DOHH2 (cell line): ENCODE data around the gene INO80D.

Experiments used
- H3F3A ChIP-seq: fragments of 200-600 bp; sonication (generic), shearing (Covaris generic); 2 replicates; pipeline ENCODE4 v1.6.0; 2016; ENCODE audit warnings: antibody characterized with exemption, mild to moderate bottlenecking; ENCODE audit not compliant: control insufficient read depth, insufficient read depth
- H3K27ac ChIP-seq: fragments of 200-600 bp; sonication (generic); 2 replicates; pipeline ENCODE4 v1.5.1; 2014; ENCODE audit warnings: low read depth, mild to moderate bottlenecking, low read length, moderate library complexity
- H3K27me3 ChIP-seq: fragments of 200-600 bp; sonication (generic); 2 replicates; pipeline ENCODE4 v1.6.1; 2014; ENCODE audit warnings: mild to moderate bottlenecking, low read length, mixed read lengths; ENCODE audit not compliant: control insufficient read depth
- H3K36me3 ChIP-seq: fragments of 200-600 bp; sonication (generic); 2 replicates; pipeline ENCODE4 v1.6.1; 2014; ENCODE audit warnings: mild to moderate bottlenecking, low read length, moderate library complexity, mixed read lengths; ENCODE audit not compliant: control insufficient read depth
- H3K4me1 ChIP-seq: fragments of 200-600 bp; sonication (generic); 2 replicates; pipeline ENCODE4 v1.6.1; 2014; ENCODE audit warnings: mild to moderate bottlenecking, low read length, mixed read lengths; ENCODE audit not compliant: control insufficient read depth
- H3K4me2 ChIP-seq: fragments of 200-600 bp; sonication (generic); 2 replicates; pipeline ENCODE4 v1.6.0; 2014; ENCODE audit warnings: mild to moderate bottlenecking, low read length, moderate library complexity
- H3K4me3 ChIP-seq: fragments of 200-600 bp; sonication (generic); 2 replicates; pipeline ENCODE4 v1.5.1; 2014; ENCODE audit warnings: mild to moderate bottlenecking, low read length, mixed read lengths
- H3K79me2 ChIP-seq: fragments of 200-600 bp; sonication (generic); 2 replicates; pipeline ENCODE4 v1.6.1; 2014; ENCODE audit warnings: mild to moderate bottlenecking, low read length, mixed read lengths; ENCODE audit not compliant: control insufficient read depth
- H3K9me2 ChIP-seq: fragments of 200-600 bp; sonication (generic); replicated peaks from 2 replicates; pipeline ENCODE4 v1.6.1; 2014; ENCODE audit warnings: mild to moderate bottlenecking, low read length, mixed read lengths; ENCODE audit not compliant: control insufficient read depth
- H3K9me3 ChIP-seq: fragments of 200-600 bp; sonication (generic); 2 replicates; pipeline ENCODE4 v1.6.1; 2014; ENCODE audit warnings: antibody characterized with exemption, low read length, mixed read lengths; ENCODE audit not compliant: control insufficient read depth, insufficient read depth
- H4K20me1 ChIP-seq: fragments of 200-600 bp; sonication (generic); 2 replicates; pipeline ENCODE4 v1.6.0; 2014; ENCODE audit warnings: low read depth, mild to moderate bottlenecking, antibody characterized with exemption, low read length, moderate library complexity; ENCODE audit not compliant: control insufficient read depth, insufficient read depth
- CTCF ChIP-seq: fragments of 200-600 bp; sonication (generic); IDR thresholded peaks from one replicate; pipeline ENCODE4 v1.5.1; 2014; ENCODE audit warnings: antibody characterized with exemption, mild to moderate bottlenecking, low read depth, low read length; ENCODE audit not compliant: poor library complexity, severe bottlenecking
- EZH2phosphoT487 ChIP-seq: fragments of 200-600 bp; sonication (generic); IDR thresholded peaks from 2 replicates; pipeline ENCODE4 v1.6.1; 2017; ENCODE audit warnings: borderline replicate concordance, mild to moderate bottlenecking, antibody characterized with exemption, low read length, moderate library complexity, mixed read lengths

The INO80D gene

GRCh38 chr2:205947621-205948495 is 138.1 kb downstream of the INO80D start:
- H3K27me3 ChIP-seq = 0 out of 2 replicates have a peak, but pooled peaks cover 2% of the 10 kb centered on the region
- H3K4me2 ChIP-seq = no peak overlapping the region
- H3K9me2 ChIP-seq = no peaks in the 10 kb centered on the region
- H4K20me1 ChIP-seq = no peaks in the 10 kb centered on the region
- TF ChIP-seq EZH2phosphoT487 (no peak), CTCF (peak; percentile 91)
- H3K27ac ChIP-seq = no peak overlapping the region
- H3K9me3 ChIP-seq = no peaks in the 10 kb centered on the region
- no peak overlapping the region for H3K4me3 ChIP-seq
- no peaks in the 10 kb centered on the region for H3K79me2 ChIP-seq
- peaks cover 8% of the 10 kb centered on the region for H3K4me1 ChIP-seq
- no peaks in the 10 kb centered on the region for H3K36me3 ChIP-seq
- no peaks in the 10 kb centered on the region for H3F3A ChIP-seq

- H3K27ac ChIP-seq = no peak overlapping the region
- H3K9me2 ChIP-seq = no peaks in the 10 kb centered on the region
- no peaks in the 10 kb centered on the region for H3F3A ChIP-seq
- no peaks in the 10 kb centered on the region for H3K9me3 ChIP-seq
- no peak for TF ChIP-seq EZH2phosphoT487
- TF ChIP-seq CTCF = no peak
- peaks cover 8% of the 10 kb centered on the region for H3K4me1 ChIP-seq
- H4K20me1 ChIP-seq = no peaks in the 10 kb centered on the region
- H3K79me2 ChIP-seq = no peaks in the 10 kb centered on the region
- H3K4me2 ChIP-seq = no peak overlapping the region
- H3K36me3 ChIP-seq = no peaks in the 10 kb centered on the region
- H3K27me3 ChIP-seq = 0 out of 2 replicates have a peak, but pooled peaks cover 2% of the 10 kb centered on the region
- no peak overlapping the region for H3K4me3 ChIP-seq
Measured at GRCh38 chr2:205946226-205946625, 139.7 kb downstream of the INO80D start.
